Choroid plexus epithelial cell (primary cell): ENCODE results near the gene COL4A3.

ENCODE experiments used
- DNase-seq: peaks from one replicate; pipeline ENCODE4 v3.0.0-alpha.2; 2010; ENCODE audit warnings: low read depth
- H3K4me3 ChIP-seq: 2 replicates; pipeline ENCODE4 v1.5.1; 2011; ENCODE audit warnings: low read depth, mild to moderate bottlenecking, control low read depth, low read length, moderate library complexity
- CTCF ChIP-seq: conservative IDR thresholded peaks from 2 replicates; pipeline ENCODE4 v1.5.1; 2011; ENCODE audit warnings: low read depth, mild to moderate bottlenecking, control low read depth, inconsistent platforms, low read length, moderate library complexity

COL4A3 gene

GRCh38 chr2:227326783-227327182 is 162.4 kb downstream of the COL4A3 start:
- TF ChIP-seq CTCF = no peak
- no peak overlapping the region for H3K4me3 ChIP-seq
- no peak for DNase-seq

GRCh38 chr2:227335713-227336112 is 171.3 kb downstream of the COL4A3 start:
- no peak overlapping the region for H3K4me3 ChIP-seq
- no peak for TF ChIP-seq CTCF
- no peak for DNase-seq

GRCh38 chr2:227337442-227337841 is 173.0 kb downstream of the COL4A3 start:
- TF ChIP-seq CTCF = no peak
- DNase-seq = no peak
- no peak overlapping the region for H3K4me3 ChIP-seq

GRCh38 chr2:227339098-227339599 is 174.7 kb downstream of the COL4A3 start:
- TF ChIP-seq CTCF = no peak
- DNase-seq = no peak
- H3K4me3 ChIP-seq = no peak overlapping the region

- no peak for DNase-seq
- H3K4me3 ChIP-seq = no peak overlapping the region
- TF ChIP-seq CTCF = no peak
Measured at GRCh38 chr2:227340106-227340505, 175.7 kb downstream of the COL4A3 start.

- no peak overlapping the region for H3K4me3 ChIP-seq
- no peak for TF ChIP-seq CTCF
- DNase-seq = no peak
Measured at GRCh38 chr2:227341553-227341952, 177.1 kb downstream of the COL4A3 start.

- no peak for DNase-seq
- H3K4me3 ChIP-seq = no peak overlapping the region
- TF ChIP-seq CTCF = no peak
Measured at GRCh38 chr2:227344231-227344630, 179.8 kb downstream of the COL4A3 start.
